ENCODE results near the gene AP3B1. TPM values are rescaled to one million over a fixed set of nuclear protein-coding genes. Genes with fewer than 3 reads are reported as not detected.

AP3B1 gene
- total RNA-seq, 6 experiments from 2014 or later: 51.8 to 66.8 (median 56.6) TPM

DNA sequence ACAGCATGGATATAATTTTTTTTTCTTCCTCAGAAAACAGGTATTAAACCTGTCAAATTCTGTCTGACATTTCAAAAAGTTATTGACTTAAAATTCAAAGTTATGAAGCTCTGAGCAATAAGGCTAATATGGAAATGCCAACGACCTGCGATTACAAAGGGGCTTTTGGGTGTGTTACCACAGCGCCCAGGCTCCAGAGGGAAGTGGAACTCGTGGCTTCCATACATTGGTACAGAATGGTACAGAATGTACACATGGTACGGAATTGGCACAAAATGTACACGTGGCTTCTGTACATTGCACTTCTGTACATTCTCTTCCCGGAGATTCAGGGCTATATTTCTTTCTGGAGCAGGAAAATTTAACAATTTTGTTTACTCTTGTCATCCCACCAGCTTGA lies 293.3 kb downstream of the AP3B1 start:
- Mint-ChIP-seq H3K27ac (no peak overlapping the region), H3K9me3 (no peaks in the 10 kb centered on the region), H3K4me3 (no peak overlapping the region), H3K27me3 (ENCODE audit: insufficient read depth) (no peaks in the 10 kb centered on the region), H3K36me3 (ENCODE audit: low read depth) (peaks cover 11% of the 10 kb centered on the region; the same call in 1 of the 2 replicates), H3K4me1 (ENCODE audit: low read depth) (peaks cover 17% of the 10 kb centered on the region)
- no peak for DNase-seq
- TF ChIP-seq, protein P1, sequence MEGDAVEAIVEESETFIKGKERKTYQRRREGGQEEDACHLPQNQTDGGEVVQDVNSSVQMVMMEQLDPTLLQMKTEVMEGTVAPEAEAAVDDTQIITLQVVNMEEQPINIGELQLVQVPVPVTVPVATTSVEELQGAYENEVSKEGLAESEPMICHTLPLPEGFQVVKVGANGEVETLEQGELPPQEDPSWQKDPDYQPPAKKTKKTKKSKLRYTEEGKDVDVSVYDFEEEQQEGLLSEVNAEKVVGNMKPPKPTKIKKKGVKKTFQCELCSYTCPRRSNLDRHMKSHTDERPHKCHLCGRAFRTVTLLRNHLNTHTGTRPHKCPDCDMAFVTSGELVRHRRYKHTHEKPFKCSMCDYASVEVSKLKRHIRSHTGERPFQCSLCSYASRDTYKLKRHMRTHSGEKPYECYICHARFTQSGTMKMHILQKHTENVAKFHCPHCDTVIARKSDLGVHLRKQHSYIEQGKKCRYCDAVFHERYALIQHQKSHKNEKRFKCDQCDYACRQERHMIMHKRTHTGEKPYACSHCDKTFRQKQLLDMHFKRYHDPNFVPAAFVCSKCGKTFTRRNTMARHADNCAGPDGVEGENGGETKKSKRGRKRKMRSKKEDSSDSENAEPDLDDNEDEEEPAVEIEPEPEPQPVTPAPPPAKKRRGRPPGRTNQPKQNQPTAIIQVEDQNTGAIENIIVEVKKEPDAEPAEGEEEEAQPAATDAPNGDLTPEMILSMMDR (IDR thresholded peaks at IDR 0.05): no peak

DNA sequence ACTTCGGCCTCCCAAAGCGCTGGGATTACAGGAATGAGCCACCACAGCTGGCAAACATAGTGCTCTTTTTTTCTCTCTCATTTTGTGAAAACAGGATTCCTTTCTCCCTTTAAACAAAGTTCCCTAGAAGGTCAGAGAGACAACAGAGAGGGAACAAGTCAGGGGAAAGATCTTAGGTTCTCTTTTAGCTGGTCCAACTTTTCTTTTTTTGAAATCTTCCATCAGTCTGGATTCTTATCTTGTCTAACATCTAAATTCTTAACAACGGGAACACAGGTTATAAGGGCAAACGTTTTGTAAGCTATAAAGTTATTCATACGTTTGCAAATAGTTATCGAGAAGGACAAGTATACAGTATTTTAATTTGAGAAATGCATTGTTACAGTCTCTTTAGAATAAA lies 294.3 kb downstream of the AP3B1 start:
- TF ChIP-seq, protein P1 (IDR thresholded peaks at IDR 0.05): no peak
- H3K27ac Mint-ChIP-seq: no peak overlapping the region
- DNase-seq: no peak
- peaks cover 11% of the 10 kb centered on the region; the same call in 1 of the 2 replicates for H3K36me3 Mint-ChIP-seq (ENCODE audit: low read depth)
- no peaks in the 10 kb centered on the region for H3K27me3 Mint-ChIP-seq (ENCODE audit: insufficient read depth)
- no peak overlapping the region for H3K4me3 Mint-ChIP-seq
- peaks cover 13% of the 10 kb centered on the region for H3K4me1 Mint-ChIP-seq (ENCODE audit: low read depth)
- no peaks in the 10 kb centered on the region for H3K9me3 Mint-ChIP-seq

DNA sequence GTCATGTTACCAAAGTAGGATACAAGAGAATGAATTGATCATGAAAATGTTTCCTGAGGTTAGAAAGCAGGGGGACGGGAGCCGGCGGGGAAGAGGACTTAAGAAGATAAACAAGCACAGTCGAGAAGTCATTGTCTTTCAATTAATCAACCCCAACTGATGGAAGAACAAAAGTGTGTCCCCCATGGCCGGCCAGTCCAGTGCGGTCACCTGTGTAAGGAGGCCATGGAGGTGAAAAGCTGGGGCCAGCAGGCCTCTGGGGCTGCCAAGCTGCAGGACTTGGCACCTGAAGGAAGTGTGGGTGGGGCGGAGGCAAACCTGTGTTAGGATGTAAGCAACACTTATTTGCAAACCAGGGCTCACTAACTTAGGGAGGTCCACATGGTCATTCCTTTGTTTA lies 295.1 kb downstream of the AP3B1 start:
- no peaks in the 10 kb centered on the region for H3K9me3 Mint-ChIP-seq
- peaks cover 11% of the 10 kb centered on the region; the same call in 1 of the 2 replicates for H3K36me3 Mint-ChIP-seq (ENCODE audit: low read depth)
- H3K4me1 Mint-ChIP-seq (ENCODE audit: low read depth): peaks cover 5% of the 10 kb centered on the region; the same call in 1 of the 2 replicates
- no peak for DNase-seq
- no peaks in the 10 kb centered on the region for H3K27me3 Mint-ChIP-seq (ENCODE audit: insufficient read depth)
- TF ChIP-seq, protein P1 (IDR thresholded peaks at IDR 0.05): no peak
- no peak overlapping the region for H3K4me3 Mint-ChIP-seq
- H3K27ac Mint-ChIP-seq: no peak overlapping the region

DNA sequence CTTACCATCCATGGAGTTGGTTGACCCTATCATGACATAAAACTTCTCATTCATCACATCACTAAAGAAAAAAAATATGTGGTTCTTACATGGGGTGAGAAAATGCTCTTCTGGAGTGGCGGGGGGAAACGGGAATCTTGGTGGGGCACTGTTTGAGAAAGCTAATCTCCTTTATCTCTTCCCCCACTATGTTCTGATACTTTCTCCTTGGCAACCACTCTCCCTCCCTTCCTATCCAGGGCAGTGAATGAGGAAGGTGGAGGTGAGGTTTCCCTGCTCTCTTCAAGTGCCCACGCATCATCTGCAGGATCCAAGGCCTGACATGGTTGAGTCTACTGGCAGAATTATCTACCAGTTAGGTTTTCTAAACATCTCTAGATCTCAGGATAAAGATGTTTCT lies 297.6 kb downstream of the AP3B1 start:
- no peak overlapping the region for H3K4me3 Mint-ChIP-seq
- H3K27me3 Mint-ChIP-seq (ENCODE audit: insufficient read depth): peaks cover 2% of the 10 kb centered on the region; the same call in 1 of the 2 replicates
- no peak overlapping the region for H3K27ac Mint-ChIP-seq
- H3K36me3 Mint-ChIP-seq (ENCODE audit: low read depth): peaks cover 11% of the 10 kb centered on the region; the same call in 1 of the 2 replicates
- no peaks in the 10 kb centered on the region for H3K4me1 Mint-ChIP-seq (ENCODE audit: low read depth)
- H3K9me3 Mint-ChIP-seq: no peaks in the 10 kb centered on the region
- TF ChIP-seq, protein P1 (IDR thresholded peaks at IDR 0.05): no peak
- DNase-seq: no peak

DNA sequence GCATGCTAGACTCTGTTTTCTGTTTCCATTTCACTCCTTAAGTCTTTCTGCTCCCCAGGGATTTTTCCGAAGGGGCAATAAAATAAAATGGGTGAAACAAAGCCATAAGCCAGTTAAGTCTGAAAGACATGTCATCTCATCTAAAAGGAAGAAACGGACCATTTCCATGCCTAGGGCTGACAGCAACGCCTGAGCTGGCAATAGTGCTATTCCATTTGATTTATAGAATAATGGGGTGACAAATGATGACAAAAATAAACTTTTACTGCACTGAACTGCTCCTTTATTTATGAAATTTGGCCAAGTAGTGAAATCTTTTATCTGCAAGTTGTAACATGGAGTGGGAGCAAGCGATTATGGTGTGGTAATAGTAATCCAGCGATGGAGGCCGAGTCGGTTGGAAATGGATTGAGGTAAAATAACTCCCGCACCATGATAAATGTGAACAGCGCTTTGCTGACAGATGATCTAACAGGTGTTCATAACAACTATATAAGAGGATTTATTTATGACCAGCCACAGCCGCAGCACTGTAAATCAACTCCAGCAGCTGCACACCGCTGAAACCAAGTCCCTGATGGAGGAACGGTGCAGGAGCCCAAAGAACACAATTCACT lies 298.6 kb downstream of the AP3B1 start:
- Mint-ChIP-seq H3K27me3 (ENCODE audit: insufficient read depth) (peaks cover 2% of the 10 kb centered on the region; the same call in 1 of the 2 replicates), H3K9me3 (no peaks in the 10 kb centered on the region), H3K4me1 (ENCODE audit: low read depth) (no peaks in the 10 kb centered on the region), H3K27ac (no peak overlapping the region), H3K36me3 (ENCODE audit: low read depth) (peaks cover 11% of the 10 kb centered on the region; the same call in 1 of the 2 replicates), H3K4me3 (no peak overlapping the region)
- DNase-seq: no peak
- TF ChIP-seq, protein P1 (IDR thresholded peaks at IDR 0.05): no peak

Measured in HFFc6 (cell line).